Measurements from ENCODE around the gene CAGE1. TPM values are rescaled to one million over a fixed set of nuclear protein-coding genes. Genes with fewer than 3 reads are reported as not detected.

Gene CAGE1
- total and polyA plus RNA-seq, 2 donors (not counting 3 experiments of a cell fraction or from before 2014, with no cell fraction given), result not detected

GRCh38 chr6:7411328-7411727, 21.8 kb upstream of the CAGE1 start:
- TF ChIP-seq MAX (IDR thresholded peaks at IDR 0.05; ENCODE audit: insufficient read depth, insufficient read length), result no peak
- H3K9ac ChIP-seq (replicated peaks; ENCODE audit: extremely low read depth, insufficient read depth, low read length), result no peak overlapping the region
- BruUV-seq (replicated peaks), result no TSS peak
- POLR2A ChIA-PET, result no interaction called here
- H3K9me1 ChIP-seq (replicated peaks; ENCODE audit: control insufficient read depth, extremely low read depth, insufficient read depth, low read length), result no peaks in the 10 kb centered on the region
- peaks cover 19% of the 10 kb centered on the region in 2 experiments for H3K36me3 ChIP-seq (ENCODE audit: control insufficient read depth in 2 of 2, extremely low read depth in 1 of 2, insufficient read depth in 2 of 2, low read length in 2 of 2)
- no peaks in the 10 kb centered on the region for H3K79me2 ChIP-seq (ENCODE audit: control insufficient read depth, insufficient read depth, low read length)
- H3K27me3 ChIP-seq (ENCODE audit: control insufficient read depth in 2 of 2, insufficient read depth in 2 of 2, low read length in 2 of 2), result no peaks in the 10 kb centered on the region
- dilution Hi-C loops (cut with MboI; ENCODE audit: extremely low pct_ligation_motif_present, low sequenced_read_pairs), result no loop called here
- no peak overlapping the region for H2AFZ ChIP-seq (ENCODE audit: low read depth, low read length)
- no peaks in the 10 kb centered on the region for H4K20me1 ChIP-seq (replicated peaks; ENCODE audit: control insufficient read depth, extremely low read depth, insufficient read depth, low read length)
- no peak overlapping the region for H3K4me2 ChIP-seq (ENCODE audit: insufficient read depth, low read length)
- FAIRE-seq (no peak), DNase-seq (ENCODE audit: low read depth, low spot score) (no peak)
- no peak overlapping the region for H3K27ac ChIP-seq (ENCODE audit: insufficient read depth, low read depth, low read length)
- intact Hi-C loops (cut with micrococcal nuclease), result no loop called here
- CTCF ChIA-PET, result no interaction called here
- H3K4me3 ChIP-seq (replicated peaks in 1 of 3; ENCODE audit: insufficient read depth in 1 of 3, low read depth in 1 of 3, low read length in 3 of 3), result no peak overlapping the region
- no peaks in the 10 kb centered on the region for H3K4me1 ChIP-seq (ENCODE audit: control insufficient read depth, extremely low read depth, insufficient read depth, low read length)
- no peaks in the 10 kb centered on the region for H3K9me3 ChIP-seq (replicated peaks; ENCODE audit: control insufficient read depth, insufficient read depth, low read length)

- Histone ChIP-seq H3K9me1 (replicated peaks; ENCODE audit: control insufficient read depth, extremely low read depth, insufficient read depth, low read length) (no peaks in the 10 kb centered on the region), H4K20me1 (replicated peaks; ENCODE audit: control insufficient read depth, extremely low read depth, insufficient read depth, low read length) (no peaks in the 10 kb centered on the region), H3K36me3 (ENCODE audit: control insufficient read depth in 2 of 2, extremely low read depth in 1 of 2, insufficient read depth in 2 of 2, low read length in 2 of 2) (peaks cover 19 to 21% of the 10 kb centered on the region in 2 experiments), H3K4me3 (replicated peaks in 1 of 3; ENCODE audit: insufficient read depth in 1 of 3, low read depth in 1 of 3, low read length in 3 of 3) (no peak overlapping the region), H3K4me2 (ENCODE audit: insufficient read depth, low read length) (no peak overlapping the region), H3K79me2 (ENCODE audit: control insufficient read depth, insufficient read depth, low read length) (no peaks in the 10 kb centered on the region), H3K27me3 (ENCODE audit: control insufficient read depth in 2 of 2, insufficient read depth in 2 of 2, low read length in 2 of 2) (no peaks in the 10 kb centered on the region), H3K4me1 (ENCODE audit: control insufficient read depth, extremely low read depth, insufficient read depth, low read length) (no peaks in the 10 kb centered on the region), H2AFZ (ENCODE audit: low read depth, low read length) (no peak overlapping the region), H3K27ac (ENCODE audit: insufficient read depth, low read depth, low read length) (no peak overlapping the region), H3K9me3 (replicated peaks; ENCODE audit: control insufficient read depth, insufficient read depth, low read length) (no peaks in the 10 kb centered on the region), H3K9ac (replicated peaks; ENCODE audit: extremely low read depth, insufficient read depth, low read length) (no peak overlapping the region)
- dilution Hi-C loops (cut with MboI; ENCODE audit: extremely low pct_ligation_motif_present, low sequenced_read_pairs) (no loop called here), intact Hi-C loops (cut with micrococcal nuclease) (no loop called here)
- no peak for DNase-seq (ENCODE audit: low read depth, low spot score)
- FAIRE-seq, result no peak
- TF ChIP-seq EZH2 (IDR thresholded peaks at IDR 0.05; ENCODE audit: borderline replicate concordance, low read depth, low read length, severe bottlenecking) (no peak), POLR2A (IDR thresholded peaks at IDR 0.05; ENCODE audit: low read depth, low read length) (no peak), POLR2AphosphoS5 (IDR thresholded peaks at IDR 0.05; ENCODE audit: insufficient read depth, low read depth, low read length) (no peak), GATA2 (IDR thresholded peaks at IDR 0.05; ENCODE audit: insufficient read depth, insufficient read length, low read depth, low read length) (no peak), MYC (IDR thresholded peaks at IDR 0.05; ENCODE audit: low read depth, low read length) (no peak), FOS (IDR thresholded peaks at IDR 0.05; ENCODE audit: borderline replicate concordance, insufficient read depth, low read length) (no peak), MAX (IDR thresholded peaks at IDR 0.05; ENCODE audit: insufficient read depth, insufficient read length) (no peak), JUN (IDR thresholded peaks at IDR 0.05; ENCODE audit: borderline replicate concordance, insufficient read depth, insufficient read length, low read depth) (no peak), CTCF (IDR thresholded peaks at IDR 0.05; ENCODE audit: extremely low read depth in 1 of 2, insufficient read depth in 1 of 2, low read depth in 1 of 2, low read length in 2 of 2) (no peak)
- ChIA-PET POLR2A (no interaction called here), CTCF (no interaction called here)
- no TSS peak for BruUV-seq (replicated peaks)
Observed at GRCh38 chr6:7410851-7411250, 21.3 kb upstream of the CAGE1 start.

Measured in endothelial cell of umbilical vein (primary cell).